ENCODE measurements around the gene TRPM3. TPM values are rescaled to one million over a fixed set of nuclear protein-coding genes. Genes with fewer than 3 reads are reported as not detected.
A peak's percentile ranks its signal among the peaks of the same experiment; 100 is the strongest.

TRPM3 gene
- total and polyA plus RNA-seq, 2 experiments from 2014 or later: 0.24 TPM; not detected in 1

DNA sequence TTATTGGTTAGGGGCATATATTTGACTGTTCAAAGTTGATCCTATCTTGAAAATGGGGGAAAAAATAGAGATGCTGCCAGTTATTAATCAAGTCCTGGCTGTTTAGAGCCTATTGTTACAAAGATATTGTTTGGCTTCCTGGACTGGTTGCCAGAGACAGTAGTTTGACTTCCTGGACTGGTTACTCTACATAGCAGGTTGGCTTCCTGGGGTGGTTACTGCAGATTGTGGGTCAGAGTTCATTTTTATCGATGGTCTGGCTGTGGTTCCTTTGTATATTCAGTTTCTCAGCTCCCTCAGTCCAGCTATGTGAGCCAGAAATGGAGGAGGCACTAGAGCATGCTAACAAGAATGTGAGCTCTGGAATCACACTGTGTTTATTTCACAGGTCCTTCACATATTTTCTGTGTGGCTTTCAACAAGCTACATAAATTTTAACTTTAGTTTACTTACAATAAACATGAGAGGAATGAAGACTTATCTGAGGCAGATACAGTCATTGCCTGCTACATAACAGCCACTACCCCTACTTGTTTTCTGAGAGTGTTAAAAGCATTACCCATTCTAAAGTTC, 137.6 kb downstream of the TRPM3 start:
- no peak overlapping the region for H3K27ac ChIP-seq
- H3K9me3 ChIP-seq (ENCODE audit: low read depth): no peaks in the 10 kb centered on the region
- no peak overlapping the region for H3K4me3 ChIP-seq
- TF ChIP-seq, protein P1, sequence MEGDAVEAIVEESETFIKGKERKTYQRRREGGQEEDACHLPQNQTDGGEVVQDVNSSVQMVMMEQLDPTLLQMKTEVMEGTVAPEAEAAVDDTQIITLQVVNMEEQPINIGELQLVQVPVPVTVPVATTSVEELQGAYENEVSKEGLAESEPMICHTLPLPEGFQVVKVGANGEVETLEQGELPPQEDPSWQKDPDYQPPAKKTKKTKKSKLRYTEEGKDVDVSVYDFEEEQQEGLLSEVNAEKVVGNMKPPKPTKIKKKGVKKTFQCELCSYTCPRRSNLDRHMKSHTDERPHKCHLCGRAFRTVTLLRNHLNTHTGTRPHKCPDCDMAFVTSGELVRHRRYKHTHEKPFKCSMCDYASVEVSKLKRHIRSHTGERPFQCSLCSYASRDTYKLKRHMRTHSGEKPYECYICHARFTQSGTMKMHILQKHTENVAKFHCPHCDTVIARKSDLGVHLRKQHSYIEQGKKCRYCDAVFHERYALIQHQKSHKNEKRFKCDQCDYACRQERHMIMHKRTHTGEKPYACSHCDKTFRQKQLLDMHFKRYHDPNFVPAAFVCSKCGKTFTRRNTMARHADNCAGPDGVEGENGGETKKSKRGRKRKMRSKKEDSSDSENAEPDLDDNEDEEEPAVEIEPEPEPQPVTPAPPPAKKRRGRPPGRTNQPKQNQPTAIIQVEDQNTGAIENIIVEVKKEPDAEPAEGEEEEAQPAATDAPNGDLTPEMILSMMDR (IDR thresholded peaks at IDR 0.05; ENCODE audit: low read depth, low read length): no peak
- no peaks in the 10 kb centered on the region for H3K4me1 ChIP-seq (ENCODE audit: low read depth)
- H3K27me3 ChIP-seq: no peaks in the 10 kb centered on the region
- DNase-seq (ENCODE audit: low read depth in 1 of 2, low spot score in 1 of 2): no peak
- no peaks in the 10 kb centered on the region for H3K36me3 ChIP-seq

- H3K36me3 ChIP-seq: no peaks in the 10 kb centered on the region
- H3K27me3 ChIP-seq: no peaks in the 10 kb centered on the region
- H3K9me3 ChIP-seq (ENCODE audit: low read depth): no peaks in the 10 kb centered on the region
- TF ChIP-seq, protein P1 (IDR thresholded peaks at IDR 0.05; ENCODE audit: low read depth, low read length): no peak
- no peak for DNase-seq (ENCODE audit: low read depth in 1 of 2, low spot score in 1 of 2)
- no peak overlapping the region for H3K27ac ChIP-seq
- no peak overlapping the region for H3K4me3 ChIP-seq
- H3K4me1 ChIP-seq (ENCODE audit: low read depth): no peaks in the 10 kb centered on the region
These were observed 140.1 kb downstream of the TRPM3 start for GRCh38 chr9:70981312-70981711.

- Histone ChIP-seq H3K27me3 (no peaks in the 10 kb centered on the region), H3K36me3 (no peaks in the 10 kb centered on the region), H3K9me3 (ENCODE audit: low read depth) (no peaks in the 10 kb centered on the region), H3K27ac (no peak overlapping the region), H3K4me1 (ENCODE audit: low read depth) (no peaks in the 10 kb centered on the region), H3K4me3 (no peak overlapping the region)
- DNase-seq (ENCODE audit: low read depth in 1 of 2, low spot score in 1 of 2): peak in 1 of 2 donors; percentile 42
- TF ChIP-seq, protein P1 (IDR thresholded peaks at IDR 0.05; ENCODE audit: low read depth, low read length): no peak
These were observed 141.5 kb downstream of the TRPM3 start for GRCh38 chr9:70979966-70980365.

DNA sequence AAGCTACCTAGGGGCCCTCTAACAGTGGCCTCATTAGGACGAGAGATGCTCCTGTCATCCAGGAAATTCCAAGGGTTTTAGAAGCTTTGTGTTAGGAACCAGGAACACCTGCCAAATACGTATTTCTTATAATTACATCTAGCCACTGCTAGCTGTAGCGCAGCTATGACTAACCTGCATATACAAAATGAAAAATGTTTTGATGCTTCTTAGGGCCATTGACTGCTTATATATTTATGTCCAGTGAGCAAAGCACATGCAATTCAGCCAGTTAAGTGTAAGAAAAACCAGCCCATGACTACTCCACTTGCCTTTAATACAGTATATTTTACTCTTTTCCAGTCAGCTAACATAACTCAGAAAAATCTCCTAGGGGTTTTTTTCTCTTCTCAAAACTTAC, 143.3 kb downstream of the TRPM3 start:
- no peak overlapping the region for H3K4me3 ChIP-seq
- no peak overlapping the region for H3K27ac ChIP-seq
- TF ChIP-seq, protein P1 (IDR thresholded peaks at IDR 0.05; ENCODE audit: low read depth, low read length): no peak
- no peaks in the 10 kb centered on the region for H3K9me3 ChIP-seq (ENCODE audit: low read depth)
- H3K36me3 ChIP-seq: no peaks in the 10 kb centered on the region
- H3K27me3 ChIP-seq: no peaks in the 10 kb centered on the region
- no peaks in the 10 kb centered on the region for H3K4me1 ChIP-seq (ENCODE audit: low read depth)
- no peak for DNase-seq (ENCODE audit: low read depth in 1 of 2, low spot score in 1 of 2)

GRCh38 chr9:70975821-70976220, 145.6 kb downstream of the TRPM3 start:
- Histone ChIP-seq H3K9me3 (ENCODE audit: low read depth) (no peaks in the 10 kb centered on the region), H3K4me1 (ENCODE audit: low read depth) (no peaks in the 10 kb centered on the region), H3K4me3 (no peak overlapping the region), H3K27me3 (no peaks in the 10 kb centered on the region), H3K27ac (no peak overlapping the region), H3K36me3 (no peaks in the 10 kb centered on the region)
- no peak for DNase-seq (ENCODE audit: low read depth in 1 of 2, low spot score in 1 of 2)
- TF ChIP-seq, protein P1 (IDR thresholded peaks at IDR 0.05; ENCODE audit: low read depth, low read length): no peak
